ENCODE data around the gene SRPX2. TPM values are rescaled to one million over a fixed set of nuclear protein-coding genes. Genes with fewer than 3 reads are reported as not detected.
A peak's percentile ranks its signal among the peaks of the same experiment; 100 is the strongest.

The SRPX2 gene
- total RNA-seq, 1 donor from 2014 or later = 10.8 TPM

DNA sequence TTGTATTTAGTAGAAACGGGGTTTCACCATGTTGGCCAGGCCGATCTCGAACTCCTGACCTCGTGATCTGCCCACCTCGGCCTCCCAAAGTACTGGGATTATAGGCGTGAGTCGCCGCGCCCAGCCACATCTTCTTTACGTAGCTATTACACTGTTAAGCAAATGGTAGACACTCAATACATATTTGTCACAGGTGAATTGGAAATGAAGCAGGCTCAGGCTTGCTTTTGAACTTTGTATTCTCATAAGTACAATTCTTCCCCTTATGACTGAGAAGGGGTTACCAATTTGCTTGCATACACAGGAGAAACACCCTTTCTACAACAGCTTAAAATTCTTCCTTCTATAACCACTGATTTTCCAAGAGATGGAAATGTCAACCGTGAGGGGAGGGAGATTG, 787 bp upstream of the SRPX2 start:
- Mint-ChIP-seq H3K27me3 (ENCODE audit: low read depth) (no peaks in the 10 kb centered on the region), H3K27ac (ENCODE audit: unreplicated experiment) (peak overlapping the region; percentile 95), H3K36me3 (ENCODE audit: low read depth) (no peaks in the 10 kb centered on the region), H3K4me3 (ENCODE audit: unreplicated experiment) (no peak overlapping the region), H3K9me3 (ENCODE audit: low read depth) (peaks cover 6% of the 10 kb centered on the region), H3K4me1 (ENCODE audit: low read depth) (peaks cover 52% of the 10 kb centered on the region)
- DNase-seq (ENCODE audit: low spot score) = no peak
- TF ChIP-seq, protein P1, sequence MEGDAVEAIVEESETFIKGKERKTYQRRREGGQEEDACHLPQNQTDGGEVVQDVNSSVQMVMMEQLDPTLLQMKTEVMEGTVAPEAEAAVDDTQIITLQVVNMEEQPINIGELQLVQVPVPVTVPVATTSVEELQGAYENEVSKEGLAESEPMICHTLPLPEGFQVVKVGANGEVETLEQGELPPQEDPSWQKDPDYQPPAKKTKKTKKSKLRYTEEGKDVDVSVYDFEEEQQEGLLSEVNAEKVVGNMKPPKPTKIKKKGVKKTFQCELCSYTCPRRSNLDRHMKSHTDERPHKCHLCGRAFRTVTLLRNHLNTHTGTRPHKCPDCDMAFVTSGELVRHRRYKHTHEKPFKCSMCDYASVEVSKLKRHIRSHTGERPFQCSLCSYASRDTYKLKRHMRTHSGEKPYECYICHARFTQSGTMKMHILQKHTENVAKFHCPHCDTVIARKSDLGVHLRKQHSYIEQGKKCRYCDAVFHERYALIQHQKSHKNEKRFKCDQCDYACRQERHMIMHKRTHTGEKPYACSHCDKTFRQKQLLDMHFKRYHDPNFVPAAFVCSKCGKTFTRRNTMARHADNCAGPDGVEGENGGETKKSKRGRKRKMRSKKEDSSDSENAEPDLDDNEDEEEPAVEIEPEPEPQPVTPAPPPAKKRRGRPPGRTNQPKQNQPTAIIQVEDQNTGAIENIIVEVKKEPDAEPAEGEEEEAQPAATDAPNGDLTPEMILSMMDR (IDR thresholded peaks at IDR 0.05) = no peak

DNA sequence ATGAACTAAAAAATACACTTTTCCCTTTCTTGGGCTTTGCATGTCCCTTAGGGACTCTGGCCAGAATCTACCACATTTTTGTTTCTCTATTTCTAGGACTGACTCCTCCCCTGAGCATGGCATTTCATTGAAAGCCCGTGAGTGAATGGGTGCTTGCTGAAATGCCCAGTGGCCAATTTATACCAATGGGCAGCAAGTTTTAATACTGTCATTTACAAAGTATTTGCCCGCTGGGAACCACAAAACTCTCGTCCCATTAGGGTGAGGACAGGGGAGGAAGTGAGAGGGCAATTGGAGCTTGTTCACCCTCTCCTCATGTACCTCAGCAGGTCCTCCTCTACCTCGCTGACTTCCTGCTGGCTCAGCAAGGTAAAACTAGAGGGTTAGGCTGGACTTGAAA, 1.1 kb downstream of the SRPX2 start:
- H3K36me3 Mint-ChIP-seq (ENCODE audit: low read depth) = no peaks in the 10 kb centered on the region
- H3K9me3 Mint-ChIP-seq (ENCODE audit: low read depth) = peaks cover 6% of the 10 kb centered on the region
- H3K4me1 Mint-ChIP-seq (ENCODE audit: low read depth) = peaks cover 65% of the 10 kb centered on the region
- H3K27me3 Mint-ChIP-seq (ENCODE audit: low read depth) = no peaks in the 10 kb centered on the region
- peak overlapping the region; percentile 91 for H3K27ac Mint-ChIP-seq (ENCODE audit: unreplicated experiment)
- peak overlapping the region; percentile 57 for H3K4me3 Mint-ChIP-seq (ENCODE audit: unreplicated experiment)
- DNase-seq (ENCODE audit: low spot score) = no peak
- TF ChIP-seq, protein P1 (IDR thresholded peaks at IDR 0.05) = no peak

GRCh38 chrX:100647095-100647494, 3.1 kb downstream of the SRPX2 start:
- TF ChIP-seq, protein P1 (IDR thresholded peaks at IDR 0.05) = peak; percentile 59
- H3K36me3 Mint-ChIP-seq (ENCODE audit: low read depth) = no peaks in the 10 kb centered on the region
- no peaks in the 10 kb centered on the region for H3K27me3 Mint-ChIP-seq (ENCODE audit: low read depth)
- DNase-seq (ENCODE audit: low spot score) = no peak
- peaks cover 69% of the 10 kb centered on the region for H3K4me1 Mint-ChIP-seq (ENCODE audit: low read depth)
- H3K27ac Mint-ChIP-seq (ENCODE audit: unreplicated experiment) = peak overlapping the region; percentile 97
- H3K9me3 Mint-ChIP-seq (ENCODE audit: low read depth) = no peaks in the 10 kb centered on the region
- H3K4me3 Mint-ChIP-seq (ENCODE audit: unreplicated experiment) = no peak overlapping the region

- Mint-ChIP-seq H3K36me3 (ENCODE audit: low read depth) (no peaks in the 10 kb centered on the region), H3K27ac (ENCODE audit: unreplicated experiment) (peak overlapping the region; percentile 97), H3K9me3 (ENCODE audit: low read depth) (no peaks in the 10 kb centered on the region), H3K4me3 (ENCODE audit: unreplicated experiment) (no peak overlapping the region), H3K27me3 (ENCODE audit: low read depth) (no peaks in the 10 kb centered on the region), H3K4me1 (ENCODE audit: low read depth) (peaks cover 67% of the 10 kb centered on the region)
- DNase-seq (ENCODE audit: low spot score) = no peak
- TF ChIP-seq, protein P1 (IDR thresholded peaks at IDR 0.05) = no peak
Observed at GRCh38 chrX:100647739-100648138, 3.7 kb downstream of the SRPX2 start.

- peak overlapping the region; percentile 24 for H3K4me3 Mint-ChIP-seq (ENCODE audit: unreplicated experiment)
- no peaks in the 10 kb centered on the region for H3K27me3 Mint-ChIP-seq (ENCODE audit: low read depth)
- no peaks in the 10 kb centered on the region for H3K36me3 Mint-ChIP-seq (ENCODE audit: low read depth)
- peak overlapping the region; percentile 97 for H3K27ac Mint-ChIP-seq (ENCODE audit: unreplicated experiment)
- H3K4me1 Mint-ChIP-seq (ENCODE audit: low read depth) = peaks cover 61% of the 10 kb centered on the region
- H3K9me3 Mint-ChIP-seq (ENCODE audit: low read depth) = no peaks in the 10 kb centered on the region
- TF ChIP-seq, protein P1 (IDR thresholded peaks at IDR 0.05) = no peak
- no peak for DNase-seq (ENCODE audit: low spot score)
Observed at GRCh38 chrX:100648458-100649417, 4.7 kb downstream of the SRPX2 start.
